Measurements from ENCODE around the gene CFTR. TPM values are rescaled to one million over a fixed set of nuclear protein-coding genes. Genes with fewer than 3 reads are reported as not detected.

The CFTR gene
- total RNA-seq, 1 experiment from 2014 or later: not detected

GRCh38 chr7:117716707-117717299 lies 237.0 kb downstream of the CFTR start (continued):
- TF ChIP-seq, protein P1, sequence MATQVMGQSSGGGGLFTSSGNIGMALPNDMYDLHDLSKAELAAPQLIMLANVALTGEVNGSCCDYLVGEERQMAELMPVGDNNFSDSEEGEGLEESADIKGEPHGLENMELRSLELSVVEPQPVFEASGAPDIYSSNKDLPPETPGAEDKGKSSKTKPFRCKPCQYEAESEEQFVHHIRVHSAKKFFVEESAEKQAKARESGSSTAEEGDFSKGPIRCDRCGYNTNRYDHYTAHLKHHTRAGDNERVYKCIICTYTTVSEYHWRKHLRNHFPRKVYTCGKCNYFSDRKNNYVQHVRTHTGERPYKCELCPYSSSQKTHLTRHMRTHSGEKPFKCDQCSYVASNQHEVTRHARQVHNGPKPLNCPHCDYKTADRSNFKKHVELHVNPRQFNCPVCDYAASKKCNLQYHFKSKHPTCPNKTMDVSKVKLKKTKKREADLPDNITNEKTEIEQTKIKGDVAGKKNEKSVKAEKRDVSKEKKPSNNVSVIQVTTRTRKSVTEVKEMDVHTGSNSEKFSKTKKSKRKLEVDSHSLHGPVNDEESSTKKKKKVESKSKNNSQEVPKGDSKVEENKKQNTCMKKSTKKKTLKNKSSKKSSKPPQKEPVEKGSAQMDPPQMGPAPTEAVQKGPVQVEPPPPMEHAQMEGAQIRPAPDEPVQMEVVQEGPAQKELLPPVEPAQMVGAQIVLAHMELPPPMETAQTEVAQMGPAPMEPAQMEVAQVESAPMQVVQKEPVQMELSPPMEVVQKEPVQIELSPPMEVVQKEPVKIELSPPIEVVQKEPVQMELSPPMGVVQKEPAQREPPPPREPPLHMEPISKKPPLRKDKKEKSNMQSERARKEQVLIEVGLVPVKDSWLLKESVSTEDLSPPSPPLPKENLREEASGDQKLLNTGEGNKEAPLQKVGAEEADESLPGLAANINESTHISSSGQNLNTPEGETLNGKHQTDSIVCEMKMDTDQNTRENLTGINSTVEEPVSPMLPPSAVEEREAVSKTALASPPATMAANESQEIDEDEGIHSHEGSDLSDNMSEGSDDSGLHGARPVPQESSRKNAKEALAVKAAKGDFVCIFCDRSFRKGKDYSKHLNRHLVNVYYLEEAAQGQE (IDR thresholded peaks at IDR 0.05; ENCODE audit: low read depth): no peak
- TF ChIP-seq SRF (IDR thresholded peaks at IDR 0.05; ENCODE audit: low read depth): no peak

DNA sequence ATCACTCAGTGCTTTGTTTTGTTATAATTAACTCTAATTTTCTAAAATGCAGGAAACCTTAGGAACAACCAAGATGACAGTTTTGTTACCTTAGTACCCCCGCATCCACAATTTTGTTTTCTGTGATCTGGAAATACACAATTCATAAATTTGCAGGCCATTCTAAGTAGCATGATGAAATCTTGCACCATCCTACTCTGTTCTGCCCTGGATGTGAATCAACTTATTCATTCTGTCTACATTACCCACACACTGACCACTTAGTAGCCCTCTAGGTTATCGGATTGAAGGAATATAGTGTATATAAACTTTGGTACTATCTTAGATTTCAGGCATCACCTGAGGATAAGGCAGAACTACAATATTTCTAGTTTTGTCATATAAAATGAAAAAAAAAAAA lies 237.5 kb downstream of the CFTR start:
- no peak for DNase-seq (ENCODE audit: low read depth, low spot score)
- Histone ChIP-seq H3K27ac (ENCODE audit: low read depth, low read length) (no peak overlapping the region), H3K79me2 (ENCODE audit: insufficient read depth, low read length) (no peaks in the 10 kb centered on the region), H3K4me3 (replicated peaks in 1 of 2; ENCODE audit: low read depth in 1 of 2, low read length in 2 of 2) (no peak overlapping the region), H3K27me3 (ENCODE audit: insufficient read depth, low read length) (no peaks in the 10 kb centered on the region), H3K9me3 (ENCODE audit: control insufficient read depth in 1 of 2, insufficient read depth in 1 of 2, low read depth in 1 of 2, low read length in 2 of 2) (no peaks in the 10 kb centered on the region), H3K4me1 (ENCODE audit: control insufficient read depth in 1 of 2, insufficient read depth in 2 of 2, low read length in 2 of 2) (no peaks in the 10 kb centered on the region), H2AFZ (ENCODE audit: low read depth, low read length, poor library complexity, severe bottlenecking) (no peak overlapping the region), H4K20me1 (ENCODE audit: insufficient read depth) (no peaks in the 10 kb centered on the region), H3K4me2 (ENCODE audit: low read length) (no peak overlapping the region), H3K36me3 (ENCODE audit: control insufficient read depth in 1 of 2, insufficient read depth in 2 of 2, low read length in 2 of 2) (no peaks in the 10 kb centered on the region), H3K9me2 (ENCODE audit: insufficient read depth) (no peaks in the 10 kb centered on the region), H3K9ac (ENCODE audit: low read length) (no peak overlapping the region)
- ChIA-PET CTCF (interaction anchor here (0.7 kb wide), 1 partner anchor 11 kb away, joined by 3 read pairs; no protein-coding TSS in a partner anchor), POLR2A (no interaction called here), RAD21 (ENCODE audit: low non-redundant PET in 1 of 2, low total read pairs in 2 of 2, uncharacterized antibody in 2 of 2, unreplicated experiment in 2 of 2) (no interaction called here)
- no TSS peak for BruUV-seq (replicated peaks)
- intact Hi-C loops (cut with micrococcal nuclease): loop anchor here (10.0 kb wide), 1 partner anchor 403 kb away; no protein-coding TSS in a partner anchor
- TF ChIP-seq ZFX (IDR thresholded peaks at IDR 0.05) (no peak), POLR2A (IDR thresholded peaks at IDR 0.05; ENCODE audit: borderline replicate concordance, extremely low read depth, insufficient read depth, insufficient read length) (no peak), ZNF274 (IDR thresholded peaks at IDR 0.05; ENCODE audit: low read depth, low read length) (no peak)
- TF ChIP-seq, protein P1 (IDR thresholded peaks at IDR 0.05; ENCODE audit: low read depth): no peak
- ATAC-seq: no peak

Other genes starting within 250 kb of the CFTR start
- 0.12 TPM for gene WNT2, start 157.0 kb upstream of the CFTR start, total RNA-seq (2021; ENCODE audit: unreplicated experiment)
- not detected for gene ASZ1, start 52.5 kb upstream of the CFTR start, total RNA-seq (2021; ENCODE audit: unreplicated experiment)